HG02852 (cell line): ENCODE data around the gene RIT2.

Experiments used
- ATAC-seq: cut with Tn5 transposase; IDR thresholded peaks from one replicate; pipeline ENCODE4 v1.9.1; 2021; ENCODE audit warnings: mild to moderate bottlenecking, moderate library complexity; ENCODE audit not compliant: unreplicated experiment

The RIT2 gene

DNA sequence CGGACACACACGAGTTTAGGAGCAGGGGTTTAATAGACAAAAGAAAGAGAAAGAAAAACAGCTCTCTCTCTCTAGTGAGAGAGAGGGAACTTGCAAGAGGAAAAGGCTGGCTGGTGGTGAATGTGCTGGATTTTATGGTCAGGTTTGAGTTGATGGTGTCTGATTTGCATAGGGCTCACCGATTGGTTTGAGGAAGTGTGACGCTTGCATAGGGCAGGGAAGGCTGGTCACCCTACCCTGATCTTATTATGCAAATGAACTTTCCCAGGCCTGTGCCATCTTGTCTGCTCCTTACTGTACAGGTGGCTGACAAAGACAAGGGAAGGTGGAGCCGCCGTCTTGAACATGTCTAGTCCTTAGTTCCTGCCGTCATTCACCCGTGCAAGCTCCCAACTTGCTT is 408.9 kb downstream of the RIT2 start:
- no peak for ATAC-seq

GRCh38 chr18:42706029-42706608 is 409.4 kb downstream of the RIT2 start:
- no peak for ATAC-seq
